HepG2 (cell line): ENCODE measurements around the gene GFAP. TPM values are rescaled to one million over a fixed set of nuclear protein-coding genes. Genes with fewer than 3 reads are reported as not detected.

ENCODE experiments used
- ATAD3A ChIP-seq: sonication (generic); formaldehyde crosslinking; IDR thresholded peaks from 2 replicates; pipeline ENCODE4 v1.4.0; 2020; ENCODE audit warnings: missing genetic modification reagents
- FOXC1 ChIP-seq: sonication (generic); formaldehyde crosslinking; IDR thresholded peaks from 2 replicates; pipeline ENCODE4 v1.8.0; 2022; ENCODE audit warnings: mild to moderate bottlenecking, missing genetic modification reagents, borderline replicate concordance
- MED13 ChIP-seq: sonication (generic); formaldehyde crosslinking; IDR thresholded peaks from 2 replicates; pipeline ENCODE4 v1.5.0; 2020; ENCODE audit warnings: missing genetic modification reagents
- NFE2 ChIP-seq: sonication (generic); formaldehyde crosslinking; IDR thresholded peaks from 2 replicates; pipeline ENCODE4 v1.4.0; 2020; ENCODE audit warnings: missing genetic modification reagents
- RBAK ChIP-seq: sonication (generic); formaldehyde crosslinking; IDR thresholded peaks from 2 replicates; pipeline ENCODE4 v1.5.1; 2020; ENCODE audit warnings: mild to moderate bottlenecking, missing genetic modification reagents
- TBX2 ChIP-seq: sonication (generic); formaldehyde crosslinking; IDR thresholded peaks from 2 replicates; pipeline ENCODE4 v1.5.0; 2020; ENCODE audit warnings: missing genetic modification reagents, mild to moderate bottlenecking, borderline replicate concordance
- TCF7 ChIP-seq: sonication (generic); IDR thresholded peaks from 2 replicates; pipeline ENCODE4 v1.6.1; 2016; ENCODE audit warnings: antibody characterized with exemption, low read depth
- ZBTB33 ChIP-seq: sonication (generic); formaldehyde crosslinking; IDR thresholded peaks from 2 replicates; pipeline ENCODE4 v1.4.0; 2020; ENCODE audit warnings: missing genetic modification reagents
- ZNF205 ChIP-seq: IDR thresholded peaks from 2 replicates; pipeline ENCODE4 v1.6.1; 2018; ENCODE audit warnings: missing biosample characterization, missing genetic modification reagents
- ZNF225 ChIP-seq: sonication (generic); formaldehyde crosslinking; IDR thresholded peaks from 2 replicates; pipeline ENCODE4 v1.4.0; 2020; ENCODE audit warnings: mild to moderate bottlenecking, missing genetic modification reagents
- ZNF496 ChIP-seq: sonication (generic); formaldehyde crosslinking; IDR thresholded peaks from 2 replicates; pipeline ENCODE4 v1.8.1; 2023; ENCODE audit warnings: mild to moderate bottlenecking, moderate library complexity, missing genetic modification reagents; ENCODE audit not compliant: insufficient replicate concordance
- ZNF616 ChIP-seq: sonication (generic); formaldehyde crosslinking; IDR thresholded peaks from 2 replicates; pipeline ENCODE4 v1.5.0; 2020; ENCODE audit warnings: low read depth, mild to moderate bottlenecking, missing genetic modification reagents
- ZSCAN29 ChIP-seq: sonication (generic); formaldehyde crosslinking; conservative IDR thresholded peaks from 2 replicates; pipeline ENCODE4 v1.4.0; 2020; ENCODE audit warnings: mild to moderate bottlenecking, missing genetic modification reagents
- polyA plus RNA-seq, 8 experiments: library from polyadenylated mRNA; depleted of rRNA in 3 of 8; stranded (reverse) in 7 of 8; unstranded in 1 of 8; fragments of >200 nt; fragmentation: Illumina TruSeq in 4 of 8; extraction: Trizol in 4 of 8; gene quantifications; 2 replicates each; pipeline versions ENCODE4 v1.2.1 to v1.2.3, GENCODE V29; 2011 to 2016; ENCODE audit warnings: low read depth in 4 of 8, missing spikeins in 1 of 8, mixed read lengths in 1 of 8; ENCODE audit not compliant: insufficient read depth in 1 of 8
- total RNA-seq, 5 experiments: library from RNA; depleted of rRNA; stranded (reverse); fragments of >200 nt; fragmentation: Illumina TruSeq; extraction: Trizol; gene quantifications; 2 replicates each; pipeline ENCODE4 v1.2.3, GENCODE V29; 2016; ENCODE audit warnings: low read depth in 1 of 5
- TF ChIP-seq, protein P1 (sequence below): sonication (generic); formaldehyde crosslinking; IDR thresholded peaks from 2 replicates; pipeline ENCODE4 v1.9.0; 2021; ENCODE audit warnings: missing genetic modification reagents, borderline replicate concordance
- TF ChIP-seq, protein P2 (sequence below): sonication (generic); formaldehyde crosslinking; IDR thresholded peaks from 2 replicates; pipeline ENCODE4 v1.5.1; 2020; ENCODE audit warnings: mild to moderate bottlenecking, moderate library complexity, missing genetic modification reagents
- TF ChIP-seq, protein P3 (sequence below): IDR thresholded peaks from 2 replicates; pipeline ENCODE4 v1.6.1; 2016; ENCODE audit warnings: low read depth, borderline replicate concordance
- TF ChIP-seq, protein P4 (sequence below): sonication (generic); formaldehyde crosslinking; IDR thresholded peaks from 2 replicates; pipeline ENCODE4 v1.4.0; 2020; ENCODE audit warnings: mild to moderate bottlenecking, missing genetic modification reagents

GFAP gene
- total and polyA plus RNA-seq, 2 of the 13 experiments (the other 11 are each of a cell fraction or from before 2014, with no cell fraction given), result 0.11 to 0.29 TPM

DNA sequence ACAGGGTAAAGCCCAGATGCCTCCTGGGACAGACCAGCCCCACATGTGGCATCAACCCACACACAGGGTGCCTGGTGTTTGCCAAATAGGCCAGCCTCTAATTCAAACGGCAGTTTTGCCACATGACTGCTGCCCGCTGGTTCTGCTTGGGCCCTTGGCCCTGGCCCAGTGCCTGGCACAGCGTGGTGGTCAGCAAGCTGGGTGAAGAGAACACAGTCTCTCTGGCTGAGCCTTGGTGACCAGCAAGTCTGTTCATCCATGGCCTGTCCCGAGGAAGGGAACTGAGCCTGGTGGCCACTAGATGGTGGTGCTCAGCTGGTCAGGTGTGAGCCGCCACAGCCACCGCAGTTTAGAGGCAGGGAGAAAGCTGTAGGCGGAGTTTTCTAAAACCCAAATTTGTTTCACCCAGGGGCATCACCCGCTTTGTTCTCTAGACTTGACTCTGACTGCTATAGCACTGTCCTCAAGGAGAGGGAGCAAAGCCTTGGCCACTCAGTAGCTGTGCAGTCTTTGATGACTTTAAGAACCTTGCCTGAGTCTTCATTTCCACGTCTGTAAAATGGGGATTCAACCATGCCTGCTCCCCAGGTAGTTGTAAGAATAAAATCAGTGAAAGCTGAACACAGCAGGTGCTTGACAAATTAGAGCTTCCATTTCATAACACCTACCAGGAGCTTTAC lies 4.7 kb upstream of the GFAP start (continued):
- TF ChIP-seq TBX2 (CRISPR knock-in tag) (0 out of 2 replicates have a peak, but pooled peaks have one; percentile 28), TCF7 (no peak), ZNF205 (CRISPR knock-in tag) (peak; percentile 40; the same call in 1 of the 2 replicates), RBAK (CRISPR knock-in tag) (no peak), FOXC1 (CRISPR knock-in tag) (0 out of 2 replicates have a peak, but pooled peaks have one; percentile 53), ZNF616 (CRISPR knock-in tag) (no peak), ZSCAN29 (CRISPR knock-in tag) (no peak), ZNF225 (peak; percentile 73; the same call in 1 of the 2 replicates), ATAD3A (CRISPR knock-in tag) (no peak), ZNF496 (CRISPR knock-in tag) (no peak), ZBTB33 (peak; percentile 44; the same call in 1 of the 2 replicates), MED13 (CRISPR knock-in tag) (no peak), NFE2 (no peak)
- TF ChIP-seq, protein P1, sequence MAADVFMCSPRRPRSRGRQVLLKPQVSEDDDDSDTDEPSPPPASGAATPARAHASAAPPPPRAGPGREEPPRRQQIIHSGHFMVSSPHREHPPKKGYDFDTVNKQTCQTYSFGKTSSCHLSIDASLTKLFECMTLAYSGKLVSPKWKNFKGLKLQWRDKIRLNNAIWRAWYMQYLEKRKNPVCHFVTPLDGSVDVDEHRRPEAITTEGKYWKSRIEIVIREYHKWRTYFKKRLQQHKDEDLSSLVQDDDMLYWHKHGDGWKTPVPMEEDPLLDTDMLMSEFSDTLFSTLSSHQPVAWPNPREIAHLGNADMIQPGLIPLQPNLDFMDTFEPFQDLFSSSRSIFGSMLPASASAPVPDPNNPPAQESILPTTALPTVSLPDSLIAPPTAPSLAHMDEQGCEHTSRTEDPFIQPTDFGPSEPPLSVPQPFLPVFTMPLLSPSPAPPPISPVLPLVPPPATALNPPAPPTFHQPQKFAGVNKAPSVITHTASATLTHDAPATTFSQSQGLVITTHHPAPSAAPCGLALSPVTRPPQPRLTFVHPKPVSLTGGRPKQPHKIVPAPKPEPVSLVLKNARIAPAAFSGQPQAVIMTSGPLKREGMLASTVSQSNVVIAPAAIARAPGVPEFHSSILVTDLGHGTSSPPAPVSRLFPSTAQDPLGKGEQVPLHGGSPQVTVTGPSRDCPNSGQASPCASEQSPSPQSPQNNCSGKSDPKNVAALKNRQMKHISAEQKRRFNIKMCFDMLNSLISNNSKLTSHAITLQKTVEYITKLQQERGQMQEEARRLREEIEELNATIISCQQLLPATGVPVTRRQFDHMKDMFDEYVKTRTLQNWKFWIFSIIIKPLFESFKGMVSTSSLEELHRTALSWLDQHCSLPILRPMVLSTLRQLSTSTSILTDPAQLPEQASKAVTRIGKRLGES (CRISPR knock-in tag), result no peak
- TF ChIP-seq, protein P2, sequence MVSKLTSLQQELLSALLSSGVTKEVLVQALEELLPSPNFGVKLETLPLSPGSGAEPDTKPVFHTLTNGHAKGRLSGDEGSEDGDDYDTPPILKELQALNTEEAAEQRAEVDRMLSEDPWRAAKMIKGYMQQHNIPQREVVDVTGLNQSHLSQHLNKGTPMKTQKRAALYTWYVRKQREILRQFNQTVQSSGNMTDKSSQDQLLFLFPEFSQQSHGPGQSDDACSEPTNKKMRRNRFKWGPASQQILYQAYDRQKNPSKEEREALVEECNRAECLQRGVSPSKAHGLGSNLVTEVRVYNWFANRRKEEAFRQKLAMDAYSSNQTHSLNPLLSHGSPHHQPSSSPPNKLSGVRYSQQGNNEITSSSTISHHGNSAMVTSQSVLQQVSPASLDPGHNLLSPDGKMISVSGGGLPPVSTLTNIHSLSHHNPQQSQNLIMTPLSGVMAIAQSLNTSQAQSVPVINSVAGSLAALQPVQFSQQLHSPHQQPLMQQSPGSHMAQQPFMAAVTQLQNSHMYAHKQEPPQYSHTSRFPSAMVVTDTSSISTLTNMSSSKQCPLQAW, result no peak; the same call in 1 of the 2 replicates
- TF ChIP-seq, protein P3, sequence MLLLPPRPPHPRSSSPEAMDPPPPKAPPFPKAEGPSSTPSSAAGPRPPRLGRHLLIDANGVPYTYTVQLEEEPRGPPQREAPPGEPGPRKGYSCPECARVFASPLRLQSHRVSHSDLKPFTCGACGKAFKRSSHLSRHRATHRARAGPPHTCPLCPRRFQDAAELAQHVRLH, result peak; percentile 79; the same call in 1 of the 2 replicates
- TF ChIP-seq, protein P4, sequence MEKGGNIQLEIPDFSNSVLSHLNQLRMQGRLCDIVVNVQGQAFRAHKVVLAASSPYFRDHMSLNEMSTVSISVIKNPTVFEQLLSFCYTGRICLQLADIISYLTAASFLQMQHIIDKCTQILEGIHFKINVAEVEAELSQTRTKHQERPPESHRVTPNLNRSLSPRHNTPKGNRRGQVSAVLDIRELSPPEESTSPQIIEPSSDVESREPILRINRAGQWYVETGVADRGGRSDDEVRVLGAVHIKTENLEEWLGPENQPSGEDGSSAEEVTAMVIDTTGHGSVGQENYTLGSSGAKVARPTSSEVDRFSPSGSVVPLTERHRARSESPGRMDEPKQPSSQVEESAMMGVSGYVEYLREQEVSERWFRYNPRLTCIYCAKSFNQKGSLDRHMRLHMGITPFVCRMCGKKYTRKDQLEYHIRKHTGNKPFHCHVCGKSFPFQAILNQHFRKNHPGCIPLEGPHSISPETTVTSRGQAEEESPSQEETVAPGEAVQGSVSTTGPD, result no peak
